ENCODE results near the gene DPH7.

The DPH7 gene

GRCh38 chr9:137620581-137620980 lies 41.9 kb upstream of the DPH7 start:
- DNase-seq = no peak
- Histone ChIP-seq H3K23ac (ENCODE audit: low read length) (no peak overlapping the region), H3K4me3 (ENCODE audit: low read length) (no peak overlapping the region), H3K27me3 (ENCODE audit: insufficient read depth, low read length, poor library complexity) (no peaks in the 10 kb centered on the region), H2AK5ac (ENCODE audit: low read length) (no peak overlapping the region), H4K8ac (ENCODE audit: low read depth, low read length) (no peak overlapping the region), H3K4me1 (ENCODE audit: control insufficient read depth, low read depth, low read length) (peaks cover 7% of the 10 kb centered on the region), H2BK15ac (replicated peaks; ENCODE audit: low read depth) (no peak overlapping the region), H2BK120ac (ENCODE audit: low read depth, low read length) (no peak overlapping the region), H3K56ac (ENCODE audit: low read length) (peak overlapping the region; percentile 60), H3K4me2 (ENCODE audit: low read length) (peak overlapping the region; percentile 20), H3K18ac (ENCODE audit: low read length) (no peak overlapping the region), H3K27ac (ENCODE audit: low read depth, low read length) (no peak overlapping the region), H3K9ac (ENCODE audit: low read length) (peak overlapping the region; percentile 32), H3K4ac (ENCODE audit: low read depth, low read length) (no peak overlapping the region), H4K5ac (ENCODE audit: low read length) (no peak overlapping the region), H2BK5ac (ENCODE audit: low read length) (no peak overlapping the region), H3K79me2 (ENCODE audit: control insufficient read depth, insufficient read depth, low read length) (peaks cover 72% of the 10 kb centered on the region), H3K79me1 (ENCODE audit: low read length) (peaks cover 18% of the 10 kb centered on the region), H3K36me3 (ENCODE audit: control insufficient read depth, insufficient read depth, low read length) (peaks cover 6% of the 10 kb centered on the region)
- no CpG with 5 or more reads among the region's 7 CpGs for WGBS (ENCODE audit: extremely low coverage, insufficient coverage, low lambda C conversion rate)

GRCh38 chr9:137620048-137620405 lies 41.3 kb upstream of the DPH7 start:
- Histone ChIP-seq H2AK5ac (ENCODE audit: low read length) (no peak overlapping the region), H3K79me2 (ENCODE audit: control insufficient read depth, insufficient read depth, low read length) (peaks cover 67% of the 10 kb centered on the region), H3K79me1 (ENCODE audit: low read length) (peaks cover 18% of the 10 kb centered on the region), H4K8ac (ENCODE audit: low read depth, low read length) (no peak overlapping the region), H3K18ac (ENCODE audit: low read length) (no peak overlapping the region), H3K36me3 (ENCODE audit: control insufficient read depth, insufficient read depth, low read length) (peaks cover 6% of the 10 kb centered on the region), H3K4me3 (ENCODE audit: low read length) (peak overlapping the region; percentile 88), H3K4me2 (ENCODE audit: low read length) (peak overlapping the region; percentile 100), H3K4me1 (ENCODE audit: control insufficient read depth, low read depth, low read length) (peaks cover 7% of the 10 kb centered on the region), H2BK15ac (replicated peaks; ENCODE audit: low read depth) (no peak overlapping the region), H2BK120ac (ENCODE audit: low read depth, low read length) (no peak overlapping the region), H3K27me3 (ENCODE audit: insufficient read depth, low read length, poor library complexity) (no peaks in the 10 kb centered on the region), H3K23ac (ENCODE audit: low read length) (no peak overlapping the region), H3K4ac (ENCODE audit: low read depth, low read length) (no peak overlapping the region), H3K56ac (ENCODE audit: low read length) (peak overlapping the region; percentile 87), H3K27ac (ENCODE audit: low read depth, low read length) (no peak overlapping the region), H2BK5ac (ENCODE audit: low read length) (no peak overlapping the region), H3K9ac (ENCODE audit: low read length) (peak overlapping the region; percentile 83), H4K5ac (ENCODE audit: low read length) (no peak overlapping the region)
- WGBS (ENCODE audit: extremely low coverage, insufficient coverage, low lambda C conversion rate) = no CpG with 5 or more reads among the region's 4 CpGs
- DNase-seq = no peak

DNA sequence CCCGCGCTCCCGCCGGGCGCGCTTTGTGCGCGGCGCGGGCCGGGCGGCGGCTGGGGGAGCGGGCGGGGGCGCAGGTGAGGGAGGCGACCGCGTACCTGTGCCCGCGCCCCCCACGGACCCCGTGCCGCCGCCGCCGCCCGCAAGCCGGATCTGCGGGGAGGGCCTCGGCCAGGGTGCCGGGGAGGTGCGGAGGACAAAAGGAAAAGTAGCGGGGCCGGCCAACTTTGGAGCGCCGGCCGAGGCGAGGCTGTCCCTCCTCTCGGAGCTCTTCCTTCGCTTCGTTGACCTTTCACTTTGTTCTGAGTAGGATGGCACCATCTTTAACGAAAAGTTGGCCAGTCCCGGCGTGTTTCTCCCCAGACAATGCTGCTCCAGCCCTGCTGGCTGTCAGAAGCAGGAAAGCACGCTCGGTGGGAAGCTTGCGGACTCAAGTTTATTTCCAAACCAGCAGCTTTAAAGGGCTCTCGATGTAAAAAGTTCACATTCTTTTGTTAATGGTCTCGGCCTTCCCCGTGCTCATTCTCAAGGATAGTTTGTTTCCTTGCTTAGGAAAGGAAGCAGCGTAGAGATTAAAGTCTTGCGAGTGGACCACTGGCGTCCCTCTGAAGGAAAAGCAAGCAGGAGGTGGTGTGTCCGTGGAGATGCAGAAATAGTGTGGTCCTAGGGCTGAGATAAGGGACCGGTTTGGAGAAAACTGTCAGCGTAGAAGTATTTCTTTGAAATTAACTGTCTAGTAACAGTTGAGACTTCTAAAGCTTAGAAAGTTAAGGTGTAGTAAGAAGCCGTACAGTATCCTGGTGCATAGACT lies 40.7 kb upstream of the DPH7 start:
- Histone ChIP-seq H3K23ac (ENCODE audit: low read length) (no peak overlapping the region), H3K79me1 (ENCODE audit: low read length) (peaks cover 18% of the 10 kb centered on the region), H4K8ac (ENCODE audit: low read depth, low read length) (no peak overlapping the region), H2AK5ac (ENCODE audit: low read length) (peak overlapping the region; percentile 58), H3K79me2 (ENCODE audit: control insufficient read depth, insufficient read depth, low read length) (peaks cover 61% of the 10 kb centered on the region), H3K36me3 (ENCODE audit: control insufficient read depth, insufficient read depth, low read length) (peaks cover 6% of the 10 kb centered on the region), H3K4ac (ENCODE audit: low read depth, low read length) (peak overlapping the region; percentile 63), H3K27ac (ENCODE audit: low read depth, low read length) (peak overlapping the region; percentile 68), H3K9ac (ENCODE audit: low read length) (peak overlapping the region; percentile 83), H3K4me1 (ENCODE audit: control insufficient read depth, low read depth, low read length) (peaks cover 7% of the 10 kb centered on the region), H2BK120ac (ENCODE audit: low read depth, low read length) (peak overlapping the region; percentile 32), H2BK5ac (ENCODE audit: low read length) (no peak overlapping the region), H3K56ac (ENCODE audit: low read length) (peak overlapping the region; percentile 87), H2BK15ac (replicated peaks; ENCODE audit: low read depth) (no peak overlapping the region), H3K4me2 (ENCODE audit: low read length) (peak overlapping the region; percentile 100), H3K27me3 (ENCODE audit: insufficient read depth, low read length, poor library complexity) (no peaks in the 10 kb centered on the region), H3K18ac (ENCODE audit: low read length) (peak overlapping the region; percentile 88), H4K5ac (ENCODE audit: low read length) (no peak overlapping the region), H3K4me3 (ENCODE audit: low read length) (peak overlapping the region; percentile 88)
- no CpG with 5 or more reads among the region's 58 CpGs for WGBS (ENCODE audit: extremely low coverage, insufficient coverage, low lambda C conversion rate)
- DNase-seq = peak; percentile 45

DNA sequence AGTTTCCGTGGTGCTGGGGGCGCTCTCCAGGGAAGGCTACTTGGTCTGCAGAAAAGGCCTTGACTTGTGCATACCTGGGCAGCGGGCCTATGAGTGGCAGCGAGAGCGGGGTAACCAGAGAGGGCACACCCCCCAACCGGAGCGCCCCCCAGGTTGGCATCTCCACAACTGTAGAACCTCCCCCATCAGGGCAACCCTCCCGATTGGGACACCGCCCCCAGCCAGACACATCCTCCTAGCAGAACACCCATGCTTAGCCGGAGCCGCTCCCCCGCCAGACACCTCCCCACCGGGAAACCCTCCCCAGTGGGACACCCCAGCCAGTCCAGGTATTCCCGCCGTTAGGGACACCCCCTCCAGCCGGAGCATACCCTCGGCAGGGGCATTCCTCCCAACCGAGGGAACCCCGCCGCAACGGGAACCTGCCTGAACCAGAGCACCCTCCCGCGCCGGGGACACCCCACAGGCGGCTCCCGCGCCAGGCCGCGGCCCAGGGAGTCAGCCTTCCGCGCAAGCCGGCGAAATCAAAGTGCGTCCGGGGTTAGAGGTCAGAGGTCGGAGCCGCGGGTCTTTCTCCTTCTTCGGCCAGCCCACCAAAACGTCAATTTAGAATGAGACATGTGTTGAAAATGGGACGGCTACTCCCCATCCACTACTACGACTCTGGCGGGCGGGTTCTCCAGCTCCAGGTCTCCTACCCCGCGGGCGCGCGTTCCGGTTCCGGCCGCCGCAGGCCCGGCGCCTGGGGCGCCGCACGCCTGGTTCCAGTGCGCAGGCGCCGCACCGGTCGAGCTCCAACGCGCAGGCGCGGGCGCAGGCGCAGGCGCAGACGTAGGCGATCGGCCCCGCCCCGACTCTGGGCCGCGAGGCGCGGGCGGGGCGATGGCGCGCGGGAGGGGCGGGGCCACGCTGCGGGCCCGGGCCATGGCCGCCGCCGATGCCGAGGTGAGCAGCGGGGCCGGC lies 39.7 kb upstream of the DPH7 start, which contains the start of gene EHMT1:
TSS of gene EHMT1 (plus strand) at position 901 of the 963 bp plus-strand sequence. CDS start at position 925, 24 bp downstream.
- H3K4ac ChIP-seq (ENCODE audit: low read depth, low read length) = peak within 1 kb of the TSS; percentile 63
- H3K4me2 ChIP-seq (ENCODE audit: low read length) = peak within 1 kb of the TSS; percentile 100
- H3K56ac ChIP-seq (ENCODE audit: low read length) = peak within 1 kb of the TSS; percentile 97
- peak within 1 kb of the TSS; percentile 76 for H2BK5ac ChIP-seq (ENCODE audit: low read length)
- H3K18ac ChIP-seq (ENCODE audit: low read length) = peak within 1 kb of the TSS; percentile 88
- peak within 1 kb of the TSS; percentile 65 for H2AK5ac ChIP-seq (ENCODE audit: low read length)
- peak within 1 kb of the TSS; percentile 32 for H2BK120ac ChIP-seq (ENCODE audit: low read depth, low read length)
- H3K27me3 ChIP-seq (ENCODE audit: insufficient read depth, low read length, poor library complexity) = no peaks in the 10 kb centered on the region
- H3K4me1 ChIP-seq (ENCODE audit: control insufficient read depth, low read depth, low read length) = peaks cover 7% of the 10 kb centered on the region
- peak within 1 kb of the TSS; percentile 98 for H3K9ac ChIP-seq (ENCODE audit: low read length)
- H3K27ac ChIP-seq (ENCODE audit: low read depth, low read length) = peak within 1 kb of the TSS; percentile 68
- H3K79me1 ChIP-seq (ENCODE audit: low read length) = peaks cover 18% of the 10 kb centered on the region
- peak; percentile 87 for DNase-seq
- peaks cover 6% of the 10 kb centered on the region for H3K36me3 ChIP-seq (ENCODE audit: control insufficient read depth, insufficient read depth, low read length)
- no peak within 1 kb of the TSS for H3K23ac ChIP-seq (ENCODE audit: low read length)
- no peak within 1 kb of the TSS for H4K8ac ChIP-seq (ENCODE audit: low read depth, low read length)
- H3K4me3 ChIP-seq (ENCODE audit: low read length) = peak within 1 kb of the TSS; percentile 97
- WGBS (ENCODE audit: extremely low coverage, insufficient coverage, low lambda C conversion rate) = no CpG with 5 or more reads among the region's 94 CpGs
- H4K5ac ChIP-seq (ENCODE audit: low read length) = no peak within 1 kb of the TSS
- no peak within 1 kb of the TSS for H2BK15ac ChIP-seq (replicated peaks; ENCODE audit: low read depth)
- peaks cover 52% of the 10 kb centered on the region for H3K79me2 ChIP-seq (ENCODE audit: control insufficient read depth, insufficient read depth, low read length)

DNA sequence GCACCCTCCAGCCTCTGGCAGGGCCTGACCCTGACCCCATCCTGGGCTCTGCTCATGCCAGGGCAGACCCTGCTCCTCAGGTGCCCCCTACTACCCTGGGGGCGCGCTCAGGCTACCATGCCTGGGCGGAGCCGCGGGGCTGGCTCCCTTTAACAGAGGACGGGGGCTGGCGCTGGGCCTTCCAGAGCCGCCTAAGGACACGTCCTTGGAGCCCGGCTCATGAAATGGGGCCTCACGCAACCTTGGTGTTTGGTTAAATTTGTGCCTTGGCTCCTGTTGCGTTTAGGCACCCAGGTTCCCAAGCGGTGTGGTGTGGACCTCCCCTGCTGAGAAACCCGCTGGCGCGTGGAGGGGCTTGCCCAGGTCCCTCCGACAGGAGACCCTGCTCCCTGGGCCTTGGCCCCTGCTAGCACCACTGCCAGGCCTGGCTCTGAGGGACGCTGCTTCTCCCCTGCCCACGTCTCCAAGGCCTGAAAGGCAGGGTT lies 36.7 kb upstream of the DPH7 start:
- no peak overlapping the region for H3K56ac ChIP-seq (ENCODE audit: low read length)

More for the DNA sequence above, 36.7 kb upstream of the DPH7 start:
- peaks cover 28% of the 10 kb centered on the region for H3K79me2 ChIP-seq (ENCODE audit: control insufficient read depth, insufficient read depth, low read length)
- H3K23ac ChIP-seq (ENCODE audit: low read length) = no peak overlapping the region
- WGBS (ENCODE audit: extremely low coverage, insufficient coverage, low lambda C conversion rate) = no CpG with 5 or more reads among the region's 19 CpGs
- H2BK120ac ChIP-seq (ENCODE audit: low read depth, low read length) = no peak overlapping the region
- DNase-seq = no peak
- peaks cover 13% of the 10 kb centered on the region for H3K79me1 ChIP-seq (ENCODE audit: low read length)
- H3K4me1 ChIP-seq (ENCODE audit: control insufficient read depth, low read depth, low read length) = peaks cover 5% of the 10 kb centered on the region
- H4K5ac ChIP-seq (ENCODE audit: low read length) = no peak overlapping the region
- H2BK15ac ChIP-seq (replicated peaks; ENCODE audit: low read depth) = no peak overlapping the region
- H3K9ac ChIP-seq (ENCODE audit: low read length) = no peak overlapping the region
- no peak overlapping the region for H3K18ac ChIP-seq (ENCODE audit: low read length)
- no peak overlapping the region for H3K4me3 ChIP-seq (ENCODE audit: low read length)
- no peak overlapping the region for H3K27ac ChIP-seq (ENCODE audit: low read depth, low read length)
- no peak overlapping the region for H3K4ac ChIP-seq (ENCODE audit: low read depth, low read length)
- peaks cover 4% of the 10 kb centered on the region for H3K36me3 ChIP-seq (ENCODE audit: control insufficient read depth, insufficient read depth, low read length)
- no peak overlapping the region for H4K8ac ChIP-seq (ENCODE audit: low read depth, low read length)
- H2BK5ac ChIP-seq (ENCODE audit: low read length) = no peak overlapping the region
- no peaks in the 10 kb centered on the region for H3K27me3 ChIP-seq (ENCODE audit: insufficient read depth, low read length, poor library complexity)
- H2AK5ac ChIP-seq (ENCODE audit: low read length) = no peak overlapping the region
- H3K4me2 ChIP-seq (ENCODE audit: low read length) = no peak overlapping the region

Data from mesendoderm (in vitro differentiated cells).